HG03103 (cell line): ENCODE data around the gene ANTXR2.

ENCODE experiments used
- ATAC-seq: cut with Tn5 transposase; IDR thresholded peaks from one replicate; pipeline ENCODE4 v1.9.1; 2021; ENCODE audit warnings: low read depth; ENCODE audit not compliant: unreplicated experiment

The ANTXR2 gene

GRCh38 chr4:79881407-79881806 is 191.6 kb downstream of the ANTXR2 start:
- no peak for ATAC-seq

GRCh38 chr4:79877511-79877910 is 195.5 kb downstream of the ANTXR2 start:
- ATAC-seq = no peak

GRCh38 chr4:79875344-79875899 is 197.6 kb downstream of the ANTXR2 start:
- no peak for ATAC-seq

GRCh38 chr4:79874197-79874596 is 198.8 kb downstream of the ANTXR2 start:
- no peak for ATAC-seq

GRCh38 chr4:79872738-79873137 is 200.3 kb downstream of the ANTXR2 start:
- no peak for ATAC-seq

- ATAC-seq = no peak
Observed at GRCh38 chr4:79871961-79872360, 201.1 kb downstream of the ANTXR2 start.

- ATAC-seq = no peak
Observed at GRCh38 chr4:79869597-79870237, 203.3 kb downstream of the ANTXR2 start.

- ATAC-seq = no peak
Observed at GRCh38 chr4:79865201-79865597, 207.8 kb downstream of the ANTXR2 start.

- no peak for ATAC-seq
Observed at GRCh38 chr4:79864500-79865200, 208.4 kb downstream of the ANTXR2 start.

GRCh38 chr4:79863333-79863732 is 209.7 kb downstream of the ANTXR2 start:
- ATAC-seq = no peak

GRCh38 chr4:79862821-79863220 is 210.2 kb downstream of the ANTXR2 start:
- no peak for ATAC-seq

GRCh38 chr4:79857811-79858210 is 215.2 kb downstream of the ANTXR2 start:
- no peak for ATAC-seq

GRCh38 chr4:79856196-79856595 is 216.8 kb downstream of the ANTXR2 start:
- ATAC-seq = no peak

GRCh38 chr4:79854856-79855502 is 218.1 kb downstream of the ANTXR2 start:
- no peak for ATAC-seq

- no peak for ATAC-seq
Observed at GRCh38 chr4:79852305-79852730, 220.7 kb downstream of the ANTXR2 start.

- no peak for ATAC-seq
Observed at GRCh38 chr4:79851625-79852304, 221.3 kb downstream of the ANTXR2 start.
